Right cardiac atrium (tissue), 5 donors: Measurements from ENCODE around the gene SLC48A1. TPM values are rescaled to one million over a fixed set of nuclear protein-coding genes. Genes with fewer than 3 reads are reported as not detected.
A peak's percentile ranks its signal among the peaks of the same experiment; 100 is the strongest.

Experiments used
- ATAC-seq, 2 donors: fragments of 200-7000 bp; cut with Tn5 transposase; one replicate each; pipeline versions ENCODE4 v1.8.0 to v1.9.1; 2020; ENCODE audit warnings: moderate library complexity in 2 of 2, mild to moderate bottlenecking in 1 of 2
- DNase-seq, 3 donors: peaks; one replicate each; pipeline ENCODE4 v3.0.0-alpha.2; 2020
- H3K27ac ChIP-seq: one replicate; pipeline ENCODE4 v1.5.1; 2013; ENCODE audit warnings: mild to moderate bottlenecking, low read length, control low read depth, moderate library complexity
- H3K27me3 ChIP-seq: one replicate; pipeline ENCODE4 v1.6.1; 2013; ENCODE audit not compliant: control insufficient read depth, insufficient read depth
- H3K4me1 ChIP-seq: one replicate; pipeline ENCODE4 v1.6.1; 2013; ENCODE audit warnings: low read length; ENCODE audit not compliant: control insufficient read depth, insufficient read depth
- H3K4me3 ChIP-seq: one replicate; pipeline ENCODE4 v1.5.1; 2013; ENCODE audit warnings: low read length, control low read depth
- H3K9me3 ChIP-seq: one replicate; pipeline ENCODE4 v1.6.1; 2013; ENCODE audit warnings: low read length; ENCODE audit not compliant: control insufficient read depth
- WGBS: extraction: QIAGEN DNeasy Blood & Tissue Kit; methylation state at CpG from one replicate; pipeline ENCODE4 v1.1.7; 2013; 5-methylcytosine and 5-hydroxymethylcytosine counted together
- intact Hi-C, 4 donors: fragments of 100-400 bp; cut with DNase I; formaldehyde crosslinking; loops; one replicate each; pipeline versions ENCODE4 v1.11.0 to v1.14.0; 2022 to 2023
- polyA plus RNA-seq: library from polyadenylated mRNA; stranded (reverse); fragments of 200-250 nt; gene quantifications from one replicate; pipeline ENCODE4 v1.2.3, GENCODE V29; 2013
- total RNA-seq, 4 donors: library from RNA; stranded (reverse); fragmentation: NEBNext Ultra II Directional; extraction: Animal tissue kit (Norgen Biotek cat#: 25700); gene quantifications; one replicate each; pipeline ENCODE4 v1.2.1, GENCODE V29; 2021
- donor health status: healthy with polysubstance abuse.
- donor health status: DM: no; HTN: yes; CAD: no.
- donor health status: DM: no; HTN: no; CAD: no.
- donor health status: DM: no; HTN: yes; CAD: no; lungs with severe emphysema.
- donor health status: DM: yes; HTN: yes; CAD: no.

The SLC48A1 gene
- total and polyA plus RNA-seq, 5 donors: 22.0 to 30.1 (median 27.3) TPM

GRCh38 chr12:47779943-47780504, 7.0 kb downstream of the SLC48A1 start:
- H3K27ac ChIP-seq: no peak overlapping the region
- ATAC-seq: peak; percentile 2 to 14
- intact Hi-C loops: loop anchor here (2.0 to 10.0 kb wide), 3 partner anchors 55 to 59 kb away; no protein-coding TSS in a partner anchor
- H3K4me1 ChIP-seq: peaks cover 26% of the 10 kb centered on the region
- no peaks in the 10 kb centered on the region for H3K27me3 ChIP-seq
- DNase-seq: peak; percentile 23 to 67 (median 58)
- 53% methylated on average over 11 of the region's 11 CpGs for WGBS
- no peaks in the 10 kb centered on the region for H3K9me3 ChIP-seq
- no peak overlapping the region for H3K4me3 ChIP-seq

DNA sequence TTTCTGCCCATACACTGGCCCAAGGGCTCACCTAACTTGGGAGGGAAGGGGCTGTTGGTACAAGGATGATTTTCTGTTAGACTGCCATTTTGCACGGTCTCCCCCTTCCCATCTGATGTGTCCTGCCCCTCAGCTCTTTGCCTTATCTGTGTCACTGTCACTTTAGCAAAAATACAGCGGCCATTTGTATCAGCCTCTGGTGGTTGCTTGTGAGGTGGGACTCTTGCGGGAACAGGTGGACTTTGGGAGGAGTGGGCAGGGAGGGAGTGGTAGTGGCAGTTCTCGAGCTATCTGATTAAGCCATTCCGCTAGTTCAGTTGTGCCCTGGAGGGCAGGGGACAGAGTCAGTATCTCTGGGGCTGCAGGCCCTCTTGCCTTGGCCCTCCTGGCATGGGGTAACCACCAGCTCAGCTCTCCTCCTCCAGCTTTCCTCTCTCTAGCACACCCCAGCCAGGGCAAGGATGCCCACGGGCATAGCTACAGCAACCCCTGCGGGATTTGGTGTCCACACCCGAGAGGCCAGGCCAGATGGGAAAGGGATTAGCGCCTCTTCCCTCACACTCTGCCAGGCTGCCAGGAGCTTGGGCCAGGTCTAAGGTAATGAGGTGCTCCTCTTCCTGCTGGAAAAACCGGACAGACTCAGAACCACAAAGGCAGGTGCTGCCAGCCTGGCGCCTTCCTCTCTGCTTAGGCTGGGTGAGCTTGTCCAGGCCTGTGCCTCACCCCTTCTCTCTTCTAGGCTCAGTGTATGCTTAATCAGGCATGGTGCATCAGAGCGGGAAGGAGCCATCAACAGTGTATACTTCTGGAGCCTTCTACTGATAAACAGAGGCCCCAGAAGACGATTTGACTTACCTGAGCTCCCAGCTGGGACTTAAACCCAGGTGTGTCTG, 8.7 kb downstream of the SLC48A1 start:
- intact Hi-C loops: loop anchor here in 1 of 4 donors (10.0 kb wide), 1 partner anchor 53 kb away; no protein-coding TSS in a partner anchor
- ATAC-seq: no peak
- 66% methylated on average over 13 of the region's 13 CpGs for WGBS
- no peak overlapping the region for H3K4me3 ChIP-seq
- no peaks in the 10 kb centered on the region for H3K9me3 ChIP-seq
- no peak overlapping the region for H3K27ac ChIP-seq
- DNase-seq: peak in 1 of 3 donors; percentile 47
- no peaks in the 10 kb centered on the region for H3K27me3 ChIP-seq
- H3K4me1 ChIP-seq: peaks cover 15% of the 10 kb centered on the region

DNA sequence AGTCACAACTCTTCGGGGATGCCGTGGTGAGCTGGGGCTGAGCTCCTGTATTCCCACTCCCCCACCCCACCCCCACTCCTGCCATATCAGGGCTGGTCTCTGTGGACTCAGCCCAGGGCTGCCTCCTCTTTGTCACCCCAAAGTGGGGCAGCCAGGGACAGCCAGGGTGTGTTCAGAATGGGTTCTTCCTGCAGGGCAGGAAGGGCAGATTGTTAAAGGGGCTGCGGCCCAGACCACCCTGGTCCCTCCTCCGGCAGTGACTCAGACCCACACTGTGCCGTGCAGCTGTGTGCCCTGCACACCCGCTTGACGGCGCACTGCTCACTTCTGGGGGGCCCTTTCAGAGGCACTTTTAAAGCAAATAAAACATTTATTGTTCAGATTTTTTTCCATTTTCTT, 9.3 kb downstream of the SLC48A1 start:
- H3K4me3 ChIP-seq: no peak overlapping the region
- peaks cover 10% of the 10 kb centered on the region for H3K4me1 ChIP-seq
- no peaks in the 10 kb centered on the region for H3K9me3 ChIP-seq
- intact Hi-C loops: loop anchor here in 1 of 4 donors (10.0 kb wide), 1 partner anchor 52 kb away; no protein-coding TSS in a partner anchor
- DNase-seq (peak in 1 of 3 donors; percentile 59), ATAC-seq (peak in 1 of 2 donors; percentile 2)
- 68% methylated on average over 8 of the region's 8 CpGs for WGBS
- H3K27me3 ChIP-seq: no peaks in the 10 kb centered on the region
- H3K27ac ChIP-seq: no peak overlapping the region

GRCh38 chr12:47783024-47783755, 10.2 kb downstream of the SLC48A1 start:
- Histone ChIP-seq H3K27me3 (no peaks in the 10 kb centered on the region), H3K4me3 (no peak overlapping the region), H3K4me1 (peaks cover 6% of the 10 kb centered on the region), H3K9me3 (no peaks in the 10 kb centered on the region), H3K27ac (no peak overlapping the region)
- ATAC-seq (no peak), DNase-seq (no peak)
- intact Hi-C loops: loop anchor here in 1 of 4 donors (10.0 kb wide), 1 partner anchor 52 kb away; no protein-coding TSS in a partner anchor
- 69% methylated on average over 17 of the region's 17 CpGs for WGBS

GRCh38 chr12:47783821-47784819, 11.1 kb downstream of the SLC48A1 start:
- DNase-seq (peak in 1 of 3 donors; percentile 48), ATAC-seq (no peak)
- no peak overlapping the region for H3K4me3 ChIP-seq
- no peaks in the 10 kb centered on the region for H3K27me3 ChIP-seq
- 80% methylated on average over 20 of the region's 20 CpGs for WGBS
- no peak overlapping the region for H3K27ac ChIP-seq
- H3K4me1 ChIP-seq: no peaks in the 10 kb centered on the region
- H3K9me3 ChIP-seq: no peaks in the 10 kb centered on the region
- intact Hi-C loops: loop anchor here in 1 of 4 donors (10.0 kb wide), 1 partner anchor 51 kb away; no protein-coding TSS in a partner anchor

DNA sequence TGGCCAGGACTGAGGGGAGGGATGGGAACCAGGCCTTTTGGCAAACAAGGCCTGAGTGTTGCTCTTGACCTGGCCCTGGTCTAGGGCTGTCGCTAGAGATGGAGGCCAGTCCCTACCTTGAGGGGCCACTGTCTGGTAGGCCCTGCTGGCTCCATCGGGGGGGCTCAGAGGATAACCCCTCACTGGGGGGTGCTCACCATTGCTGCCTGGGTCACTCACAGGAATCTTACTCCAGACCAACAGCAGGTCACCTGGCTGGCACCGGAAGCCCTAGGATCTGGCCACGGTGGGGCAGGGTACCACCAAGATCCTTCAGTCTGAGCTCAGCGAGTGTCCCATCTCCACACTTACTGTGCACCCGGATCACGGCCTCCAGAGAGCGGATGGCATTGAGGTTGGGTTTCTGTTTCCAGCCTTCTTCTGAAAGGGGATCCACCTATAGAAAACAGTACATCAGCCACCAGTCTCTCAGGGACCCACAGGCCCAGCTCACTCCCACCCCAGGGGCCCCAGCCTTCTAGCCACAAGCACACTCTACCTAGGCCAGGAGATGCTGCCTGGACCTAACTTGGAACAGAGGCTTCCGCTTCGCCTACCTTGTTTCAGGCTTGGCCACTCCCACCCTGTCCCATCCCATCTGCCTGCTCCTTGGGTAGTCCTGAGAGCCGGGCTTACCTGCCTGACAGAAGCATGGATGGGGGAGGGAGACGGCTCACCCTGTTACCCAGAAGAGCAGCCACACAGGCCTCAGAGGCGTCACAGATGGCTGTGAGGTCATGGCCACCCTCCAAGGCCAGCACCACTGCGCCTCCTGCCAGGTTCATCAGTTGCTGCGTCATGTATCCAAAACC, 12.2 kb downstream of the SLC48A1 start:
- intact Hi-C loops: loop anchor here in 1 of 4 donors (10.0 kb wide), 1 partner anchor 50 kb away; no protein-coding TSS in a partner anchor
- Histone ChIP-seq H3K27me3 (no peaks in the 10 kb centered on the region), H3K4me3 (no peak overlapping the region), H3K4me1 (no peaks in the 10 kb centered on the region), H3K27ac (no peak overlapping the region), H3K9me3 (no peaks in the 10 kb centered on the region)
- WGBS: 77% methylated on average over 15 of the region's 15 CpGs
- DNase-seq: peak in 2 of 3 donors; percentile 48 to 70
- ATAC-seq: no peak

- Histone ChIP-seq H3K4me1 (no peaks in the 10 kb centered on the region), H3K27ac (peak overlapping the region; percentile 4), H3K4me3 (no peak overlapping the region), H3K9me3 (no peaks in the 10 kb centered on the region), H3K27me3 (no peaks in the 10 kb centered on the region)
- ATAC-seq: no peak
- DNase-seq: peak in 2 of 3 donors; percentile 41 to 60
- intact Hi-C loops: loop anchor here in 1 of 4 donors (10.0 kb wide), 1 partner anchor 49 kb away; no protein-coding TSS in a partner anchor
- 67% methylated on average over 11 of the region's 11 CpGs for WGBS
Measured at GRCh38 chr12:47785887-47786661, 13.0 kb downstream of the SLC48A1 start.

GRCh38 chr12:47786662-47787280, 13.7 kb downstream of the SLC48A1 start:
- intact Hi-C loops: loop anchor here in 1 of 4 donors (10.0 kb wide), 1 partner anchor 48 kb away; no protein-coding TSS in a partner anchor

More at GRCh38 chr12:47786662-47787280, 13.7 kb downstream of the SLC48A1 start:
- Histone ChIP-seq H3K9me3 (no peaks in the 10 kb centered on the region), H3K4me3 (no peak overlapping the region), H3K27ac (no peak overlapping the region), H3K27me3 (no peaks in the 10 kb centered on the region), H3K4me1 (no peaks in the 10 kb centered on the region)
- DNase-seq: peak in 2 of 3 donors; percentile 55 to 62
- WGBS: 89% methylated on average over 10 of the region's 10 CpGs
- no peak for ATAC-seq
